ENCODE results near the gene FOXD4L3.
"Not testable (repeated sequence)": the region's sequence is repeated elsewhere in the genome, so short reads cannot be mapped to it uniquely, and the experiment has no call there.

FOXD4L3 gene

GRCh38 chr9:68351689-68352088 is 49.0 kb downstream of the FOXD4L3 start:
- DNase-seq: not testable (repeated sequence)
